GM18861 (cell line): ENCODE measurements around the gene CHMP2A.
A peak's percentile ranks its signal among the peaks of the same experiment; 100 is the strongest.

Experiments
- ATAC-seq: cut with Tn5 transposase; IDR thresholded peaks from one replicate; pipeline ENCODE4 v1.9.1; 2021; ENCODE audit not compliant: unreplicated experiment

Gene CHMP2A

DNA sequence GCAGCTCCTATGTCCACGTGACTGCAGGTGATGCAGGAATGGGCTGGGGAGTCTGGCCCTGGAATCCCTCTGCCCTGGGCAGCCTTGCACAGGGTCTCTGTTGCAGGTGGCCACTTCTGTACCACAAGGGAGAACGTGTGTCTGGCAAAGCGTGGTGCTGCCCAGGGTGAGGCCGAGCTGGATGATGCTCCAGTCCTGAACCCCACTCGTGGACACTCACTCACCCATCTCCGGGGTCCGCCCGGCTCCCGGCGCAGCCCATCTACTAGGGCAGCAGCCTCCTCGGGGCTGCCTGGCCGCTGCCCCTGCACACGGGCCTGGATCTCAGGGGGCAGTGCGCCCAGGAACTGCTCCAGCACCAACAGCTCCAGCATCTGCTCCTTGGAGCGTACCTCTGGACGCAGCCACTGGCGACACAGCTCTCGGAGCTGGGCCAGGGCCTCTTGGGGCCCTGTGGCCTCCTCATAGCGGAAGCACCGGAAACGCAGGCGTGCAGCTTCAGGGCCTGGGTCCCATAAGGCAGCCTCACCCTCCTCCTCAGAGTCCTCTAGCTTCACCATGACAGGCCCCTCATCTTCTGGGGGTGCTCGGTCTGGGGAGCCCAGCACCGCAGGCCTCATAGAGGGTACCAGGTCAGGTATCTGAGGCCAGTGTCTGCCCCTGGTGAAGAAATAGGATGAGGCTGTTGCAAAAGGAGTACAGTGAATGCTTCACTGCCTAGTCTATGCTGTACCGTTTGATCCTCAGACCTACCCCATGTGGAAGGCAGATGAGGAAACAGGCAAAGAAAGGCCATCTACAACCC is 16.1 kb upstream of the CHMP2A start:
- ATAC-seq = no peak

DNA sequence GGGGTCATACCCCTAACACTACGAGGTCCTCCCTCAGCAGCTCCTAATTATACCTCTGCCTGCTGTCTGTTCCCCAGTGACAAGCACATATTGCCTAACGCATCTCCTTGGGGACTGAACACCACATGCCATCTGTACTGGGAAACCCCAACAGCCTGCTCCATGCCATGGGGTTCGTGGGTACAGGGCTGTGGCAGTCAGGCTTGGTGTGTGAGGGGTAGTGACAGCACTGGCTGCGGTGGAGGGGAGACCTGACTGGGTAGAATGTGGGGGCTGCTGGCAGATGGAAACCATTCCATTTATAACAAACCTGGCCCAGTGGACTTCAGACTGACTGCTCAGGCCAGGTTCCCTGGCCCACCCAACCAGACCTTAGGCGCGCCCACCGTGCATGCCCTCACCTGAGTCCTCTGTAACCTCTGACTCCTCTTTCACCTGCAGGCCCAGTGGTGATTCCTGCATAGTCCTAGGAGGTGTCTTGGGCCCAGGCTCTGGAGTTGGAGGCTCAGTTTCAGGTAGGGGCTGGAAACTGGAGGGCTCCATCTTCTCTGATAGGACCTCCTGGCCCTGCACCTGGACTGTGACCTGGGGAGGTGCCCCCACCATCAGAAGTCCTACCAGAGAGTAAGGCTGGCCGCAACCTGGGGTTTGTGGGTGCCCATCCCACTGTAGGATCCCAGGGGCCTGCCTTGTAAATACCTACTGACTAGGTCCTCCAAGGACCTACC is 15.2 kb upstream of the CHMP2A start:
- ATAC-seq = no peak

DNA sequence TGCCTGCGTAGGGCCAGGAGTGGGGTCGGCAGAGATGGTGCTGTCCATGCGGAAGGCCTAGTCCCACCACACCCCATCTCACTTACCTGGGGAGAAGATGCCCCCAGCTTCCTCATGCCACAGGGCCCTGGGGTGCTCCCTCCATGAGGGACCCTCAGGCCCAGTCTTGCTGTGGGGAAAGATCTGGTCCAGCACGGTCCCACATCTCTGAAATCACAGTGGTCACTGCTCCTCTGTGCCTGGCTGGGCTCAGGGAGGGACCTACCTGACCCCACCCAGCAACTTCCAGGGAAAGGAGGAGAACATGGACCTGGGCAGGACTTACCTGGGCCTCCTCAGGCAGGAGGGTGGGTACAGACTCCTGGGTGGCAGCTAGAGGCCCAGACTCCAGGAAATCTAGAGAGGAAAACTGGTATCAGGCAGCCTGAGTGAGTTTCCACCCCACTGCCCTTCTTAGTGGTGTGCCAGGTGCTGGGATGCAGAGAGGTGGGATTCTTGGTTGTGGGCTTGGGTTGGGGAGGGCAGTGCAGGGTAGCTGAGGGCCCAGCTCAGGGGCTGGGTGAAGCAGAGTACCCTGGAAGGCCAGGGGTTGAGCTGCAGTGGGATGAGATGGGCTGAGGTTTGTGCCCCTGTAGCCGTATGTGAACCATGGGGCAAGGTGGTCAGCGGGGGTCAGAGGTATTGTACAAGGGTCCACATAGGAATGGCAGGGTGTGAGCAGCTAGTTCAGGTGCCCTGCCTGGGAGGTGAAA is 14.5 kb upstream of the CHMP2A start:
- no peak for ATAC-seq

- no peak for ATAC-seq
Observed at GRCh38 chr19:58568453-58569130, 13.7 kb upstream of the CHMP2A start.

GRCh38 chr19:58566989-58567388 is 12.1 kb upstream of the CHMP2A start:
- ATAC-seq = no peak

- no peak for ATAC-seq
Observed at GRCh38 chr19:58563823-58564222, 8.9 kb upstream of the CHMP2A start.

DNA sequence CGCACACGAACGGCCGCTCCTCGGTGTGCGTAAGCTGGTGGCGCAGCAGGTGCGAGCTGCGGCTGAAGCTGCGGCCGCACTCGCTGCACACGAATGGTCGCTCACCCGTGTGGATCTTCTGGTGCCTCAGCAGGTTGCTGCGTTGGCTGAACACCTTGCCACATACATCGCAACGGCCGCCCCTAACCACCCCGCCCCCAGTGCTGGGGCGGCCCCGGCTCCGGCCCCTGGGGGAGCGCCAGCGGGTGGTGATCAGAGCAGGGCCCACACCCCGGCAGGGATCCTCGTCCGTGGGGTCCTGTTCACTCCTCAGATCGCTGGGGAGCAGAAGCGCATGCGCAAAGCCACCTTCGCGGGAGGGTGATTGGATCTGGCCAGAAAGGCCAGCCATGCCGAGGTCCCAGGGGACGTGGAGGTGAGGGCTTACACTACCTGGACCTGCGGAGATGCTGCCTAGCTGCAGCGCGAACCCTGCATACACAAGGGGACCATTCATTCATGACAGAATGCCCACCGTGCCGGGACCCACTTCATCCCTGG is 8.2 kb upstream of the CHMP2A start:
- ATAC-seq = no peak

DNA sequence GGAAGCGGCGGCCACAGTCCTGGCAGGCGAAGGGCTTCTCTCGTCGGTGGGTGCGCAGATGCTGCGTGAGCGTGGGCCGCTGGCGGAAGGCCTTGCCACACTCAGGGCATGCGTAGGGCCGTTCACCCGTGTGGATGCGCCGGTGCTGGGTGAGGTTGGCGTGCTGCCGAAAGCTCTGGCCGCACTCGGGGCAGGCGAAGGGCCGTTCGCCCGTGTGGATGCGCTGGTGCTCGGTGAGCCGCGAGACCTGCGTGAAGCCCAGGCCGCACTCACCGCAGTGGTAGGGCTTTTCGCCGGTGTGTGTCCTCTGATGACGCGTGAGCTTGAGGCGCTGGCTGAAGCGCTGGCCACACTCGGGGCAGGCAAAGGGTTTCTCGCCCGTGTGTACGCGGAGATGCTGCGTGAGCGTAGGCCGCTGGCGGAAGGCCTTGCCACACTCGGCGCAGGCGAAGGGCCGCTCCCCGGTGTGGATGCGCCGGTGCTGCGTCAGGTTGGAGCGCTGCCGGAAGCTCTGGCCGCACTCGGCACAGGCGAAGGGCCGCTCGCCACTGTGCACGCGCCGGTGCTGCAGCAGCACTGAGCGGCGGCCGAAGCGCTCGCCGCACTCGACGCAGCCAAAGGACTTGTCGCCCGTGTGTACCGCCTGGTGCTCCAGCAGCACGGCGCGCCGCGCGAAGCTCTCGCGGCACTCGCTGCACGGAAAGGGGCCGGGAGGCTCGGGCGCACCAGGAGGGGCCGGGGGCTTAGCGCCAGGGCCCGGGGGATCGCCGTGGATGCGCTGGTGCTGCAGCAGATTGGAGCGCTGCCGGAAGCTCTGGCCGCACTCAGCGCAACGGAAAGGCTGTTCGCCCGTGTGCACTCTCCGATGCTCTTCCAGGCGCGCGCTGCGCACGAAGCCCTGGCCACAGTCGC is 7.5 kb upstream of the CHMP2A start:
- ATAC-seq = no peak

- ATAC-seq = no peak
Observed at GRCh38 chr19:58561373-58562121, 6.6 kb upstream of the CHMP2A start.

- no peak for ATAC-seq
Observed at GRCh38 chr19:58560921-58561320, 6.0 kb upstream of the CHMP2A start.

- no peak for ATAC-seq
Observed at GRCh38 chr19:58560007-58560887, 5.3 kb upstream of the CHMP2A start.

GRCh38 chr19:58559275-58560006 is 4.5 kb upstream of the CHMP2A start:
- ATAC-seq = no peak

DNA sequence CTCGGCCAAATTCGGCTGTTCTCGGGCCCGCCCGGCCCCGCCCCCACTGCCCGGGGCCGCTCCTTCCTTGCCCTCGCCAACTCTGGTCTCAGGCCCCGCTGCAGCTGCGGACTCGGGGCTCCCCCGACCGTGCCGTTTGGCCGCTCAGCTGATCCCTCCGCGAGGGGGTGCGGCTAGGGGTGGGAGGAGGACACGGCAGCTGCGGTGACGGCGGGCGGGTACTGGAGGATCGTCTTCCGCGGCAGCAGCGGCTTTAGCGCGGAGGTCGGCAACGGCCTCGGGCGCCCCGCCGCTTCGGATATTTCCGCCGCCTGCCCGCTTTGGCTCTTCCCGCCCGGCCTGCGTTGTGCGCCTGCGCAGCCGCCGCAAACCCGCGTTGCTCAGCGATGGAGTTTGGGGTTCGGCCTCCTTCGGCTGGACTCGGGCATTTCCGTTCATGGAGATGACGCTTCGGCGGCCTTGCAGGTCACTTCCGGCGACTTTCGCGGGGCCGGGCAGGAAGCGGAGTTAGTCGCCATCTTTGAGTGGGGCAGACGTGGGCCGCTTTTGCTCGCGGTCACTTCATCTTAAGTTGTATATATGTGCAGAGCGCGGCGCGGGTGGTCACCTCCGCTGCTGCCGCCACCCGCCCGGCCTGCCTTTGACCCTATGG is 3.8 kb upstream of the CHMP2A start:
- peak; percentile 42 for ATAC-seq

GRCh38 chr19:58558066-58558622 is 3.2 kb upstream of the CHMP2A start, which contains the start of gene UBE2M:
TSS of gene UBE2M (minus strand) at chr19:58558611. CDS start at chr19:58558381, 230 bp downstream.
- ATAC-seq = peak; percentile 2

DNA sequence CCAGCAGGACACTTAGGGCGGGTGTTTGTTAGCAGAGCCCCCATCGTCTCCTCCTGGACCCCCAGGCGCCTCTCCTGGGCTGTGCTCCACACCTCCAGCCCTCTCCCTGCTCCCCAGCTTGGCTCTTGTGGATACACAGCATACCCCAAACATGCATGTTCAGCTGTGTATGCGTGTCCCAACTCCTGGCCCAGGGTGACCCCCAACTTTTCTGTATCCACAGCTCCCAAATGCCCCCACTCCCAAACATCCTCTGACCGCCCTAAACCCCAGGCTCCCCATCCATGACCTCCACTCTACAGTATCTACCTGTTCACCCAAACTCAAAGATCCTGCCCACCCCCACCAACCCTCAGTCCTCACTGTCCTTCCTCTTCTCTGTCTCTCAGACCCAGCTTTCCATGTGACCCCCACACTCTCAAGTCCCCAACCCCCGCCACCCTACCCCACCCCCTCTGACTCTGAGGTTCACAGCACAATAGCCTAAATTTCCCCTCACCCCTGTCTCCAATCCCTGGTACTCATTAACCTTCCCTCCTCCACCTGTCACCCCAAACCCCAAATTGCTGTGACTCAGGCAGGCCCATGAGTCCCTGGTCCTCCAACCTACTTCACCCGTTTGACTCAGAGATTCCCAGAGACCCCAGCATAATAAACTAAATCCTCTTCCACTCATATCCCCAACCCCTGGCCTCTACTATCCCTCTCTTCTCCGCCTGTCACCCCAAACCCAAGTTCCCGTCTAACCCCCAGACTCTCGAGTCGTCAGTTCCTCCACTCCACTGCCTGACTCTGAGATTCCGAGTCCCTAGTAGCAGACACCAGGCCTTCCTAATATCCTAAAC is 2.5 kb upstream of the CHMP2A start:
- ATAC-seq = no peak
